ENCODE results near the gene PBX3.
"Not testable (repeated sequence)": the region's sequence is repeated elsewhere in the genome, so short reads cannot be mapped to it uniquely, and the experiment has no call there.

Gene PBX3

GRCh38 chr9:125749287-125749935 is 2.2 kb downstream of the PBX3 start:
- DNase-seq (ENCODE audit: low read depth) = no peak

- DNase-seq (ENCODE audit: low read depth) = no peak
Measured at GRCh38 chr9:125749951-125750626, 2.9 kb downstream of the PBX3 start.

- DNase-seq (ENCODE audit: low read depth) = no peak
Measured at GRCh38 chr9:125750627-125751011, 3.4 kb downstream of the PBX3 start.

- DNase-seq (ENCODE audit: low read depth) = no peak
Measured at GRCh38 chr9:125752070-125752628, 5.0 kb downstream of the PBX3 start.

GRCh38 chr9:125754096-125754495 is 6.9 kb downstream of the PBX3 start:
- no peak for DNase-seq (ENCODE audit: low read depth)

- DNase-seq (ENCODE audit: low read depth) = no peak
Measured at GRCh38 chr9:125755340-125755739, 8.2 kb downstream of the PBX3 start.

GRCh38 chr9:125756518-125756917 is 9.3 kb downstream of the PBX3 start:
- DNase-seq (ENCODE audit: low read depth) = no peak

- DNase-seq (ENCODE audit: low read depth) = no peak
Measured at GRCh38 chr9:125757834-125758233, 10.7 kb downstream of the PBX3 start.

- DNase-seq (ENCODE audit: low read depth) = no peak
Measured at GRCh38 chr9:125758986-125759763, 12.0 kb downstream of the PBX3 start.

- DNase-seq (ENCODE audit: low read depth) = no peak
Measured at GRCh38 chr9:125759764-125760129, 12.6 kb downstream of the PBX3 start.

- DNase-seq (ENCODE audit: low read depth) = no peak
Measured at GRCh38 chr9:125760537-125760936, 13.4 kb downstream of the PBX3 start.

- DNase-seq (ENCODE audit: low read depth) = no peak
Measured at GRCh38 chr9:125761676-125762450, 14.7 kb downstream of the PBX3 start.

- DNase-seq (ENCODE audit: low read depth) = no peak
Measured at GRCh38 chr9:125763394-125763801, 16.2 kb downstream of the PBX3 start.

- no peak for DNase-seq (ENCODE audit: low read depth)
Measured at GRCh38 chr9:125764198-125764597, 17.0 kb downstream of the PBX3 start.

GRCh38 chr9:125766468-125767221 is 19.5 kb downstream of the PBX3 start:
- DNase-seq (ENCODE audit: low read depth) = no peak

- DNase-seq (ENCODE audit: low read depth) = no peak
Measured at GRCh38 chr9:125767349-125767748, 20.2 kb downstream of the PBX3 start.

- no peak for DNase-seq (ENCODE audit: low read depth)
Measured at GRCh38 chr9:125768803-125769202, 21.6 kb downstream of the PBX3 start.

- no peak for DNase-seq (ENCODE audit: low read depth)
Measured at GRCh38 chr9:125771037-125771436, 23.9 kb downstream of the PBX3 start.

- DNase-seq (ENCODE audit: low read depth) = no peak
Measured at GRCh38 chr9:125772740-125773139, 25.6 kb downstream of the PBX3 start.

- DNase-seq (ENCODE audit: low read depth) = no peak
Measured at GRCh38 chr9:125774106-125774505, 26.9 kb downstream of the PBX3 start.

GRCh38 chr9:125776789-125777188 is 29.6 kb downstream of the PBX3 start:
- not testable (repeated sequence) for DNase-seq (ENCODE audit: low read depth)

Data from stimulated activated CD8-positive, alpha-beta memory T cell treated with anti-CD3 and anti-CD28 coated beads, Interleukin-15, amount 100 ng/mL, for 24 hours (primary cell).